Fibroblast of pulmonary artery (primary cell): Measurements from ENCODE around the gene KIAA0825.
A peak's percentile ranks its signal among the peaks of the same experiment; 100 is the strongest.

ENCODE experiments used
- DNase-seq: peaks from one replicate; pipeline ENCODE4 v3.0.0-alpha.2; 2010; ENCODE audit warnings: low read depth
- H3K4me3 ChIP-seq: replicated peaks from 2 replicates; pipeline ENCODE4 v1.5.1; 2011; ENCODE audit warnings: low read depth, mild to moderate bottlenecking, control low read depth, low read length, moderate library complexity
- CTCF ChIP-seq: IDR thresholded peaks from 2 replicates; pipeline ENCODE4 v1.5.1; 2011; ENCODE audit warnings: mild to moderate bottlenecking, control low read depth, low read length, inconsistent platforms; ENCODE audit errors: missing control alignments

The KIAA0825 gene

GRCh38 chr5:94111209-94112004, 507.0 kb downstream of the KIAA0825 start:
- TF ChIP-seq CTCF: peak; percentile 21
- H3K4me3 ChIP-seq: peak overlapping the region; percentile 91
- peak; percentile 97 for DNase-seq

DNA sequence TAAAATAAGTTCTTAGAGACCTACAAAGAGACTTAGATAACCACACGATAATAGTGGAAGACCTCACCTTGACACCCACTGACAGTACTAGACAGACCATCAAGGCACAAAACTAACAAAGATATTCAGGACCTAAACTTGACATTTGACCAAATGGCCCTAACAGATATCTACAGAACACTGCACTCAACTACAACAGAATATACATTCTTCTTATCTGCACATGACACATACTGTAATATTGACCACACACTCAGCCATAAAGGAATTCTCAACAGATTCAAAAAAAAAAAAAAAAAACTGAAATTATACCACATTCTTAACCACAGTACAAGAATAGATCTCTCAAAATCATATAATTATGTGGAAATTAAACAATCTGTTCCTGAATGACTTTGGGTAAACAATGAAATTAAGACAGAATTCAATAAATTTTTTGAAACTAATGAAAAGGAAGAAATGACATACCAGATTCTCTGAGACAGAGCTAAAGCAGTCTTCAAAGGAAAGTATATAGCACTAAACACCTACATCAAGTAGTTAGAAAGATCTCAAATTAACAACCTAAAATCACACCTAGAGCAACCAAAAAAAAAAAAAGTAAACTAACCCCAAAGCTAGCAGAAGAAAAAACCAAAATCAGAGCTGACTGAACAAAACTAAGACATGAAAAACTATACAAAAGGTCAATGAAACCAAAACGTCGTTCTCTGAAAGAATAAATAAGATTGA, 514.7 kb downstream of the KIAA0825 start:
- no peak overlapping the region for H3K4me3 ChIP-seq
- no peak for TF ChIP-seq CTCF

More for the DNA sequence above, 514.7 kb downstream of the KIAA0825 start:
- no peak for DNase-seq
